GM18909 (cell line): ENCODE results near the gene TMEM44.
"Not testable (repeated sequence)": the region's sequence is repeated elsewhere in the genome, so short reads cannot be mapped to it uniquely, and the experiment has no call there.

Experiments used
- ATAC-seq: cut with Tn5 transposase; IDR thresholded peaks from one replicate; pipeline ENCODE4 v1.9.1; 2021; ENCODE audit warnings: mild to moderate bottlenecking; ENCODE audit not compliant: unreplicated experiment, poor library complexity

TMEM44 gene

GRCh38 chr3:194617143-194617671, 16.0 kb downstream of the TMEM44 start:
- no peak for ATAC-seq

DNA sequence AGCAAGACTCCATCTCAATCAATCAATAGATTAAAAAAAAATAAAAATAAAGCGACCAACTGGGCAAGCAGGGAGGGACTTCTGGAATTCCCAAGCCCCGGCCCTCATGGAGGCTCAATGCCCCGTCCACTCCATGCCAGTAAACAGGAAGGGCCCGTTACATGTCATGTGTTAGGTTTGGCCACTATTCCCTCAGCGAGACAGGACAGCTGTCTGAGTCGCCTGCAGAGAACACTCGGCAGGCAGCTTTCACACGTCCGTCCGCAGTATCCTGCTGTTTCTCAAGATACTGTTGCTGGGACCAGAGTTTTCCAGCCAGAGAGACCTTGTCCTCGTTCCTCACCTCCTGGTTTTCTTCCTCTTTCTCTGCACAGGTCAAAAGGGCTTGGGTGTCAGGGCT, 18.0 kb downstream of the TMEM44 start:
- no peak for ATAC-seq

GRCh38 chr3:194612221-194612620, 21.0 kb downstream of the TMEM44 start:
- ATAC-seq, result no peak

GRCh38 chr3:194610689-194611088, 22.5 kb downstream of the TMEM44 start:
- no peak for ATAC-seq

- ATAC-seq, result no peak
Observed at GRCh38 chr3:194609601-194610000, 23.6 kb downstream of the TMEM44 start.

- ATAC-seq, result no peak
Observed at GRCh38 chr3:194608981-194609380, 24.2 kb downstream of the TMEM44 start.

- no peak for ATAC-seq
Observed at GRCh38 chr3:194607592-194608389, 25.4 kb downstream of the TMEM44 start.

DNA sequence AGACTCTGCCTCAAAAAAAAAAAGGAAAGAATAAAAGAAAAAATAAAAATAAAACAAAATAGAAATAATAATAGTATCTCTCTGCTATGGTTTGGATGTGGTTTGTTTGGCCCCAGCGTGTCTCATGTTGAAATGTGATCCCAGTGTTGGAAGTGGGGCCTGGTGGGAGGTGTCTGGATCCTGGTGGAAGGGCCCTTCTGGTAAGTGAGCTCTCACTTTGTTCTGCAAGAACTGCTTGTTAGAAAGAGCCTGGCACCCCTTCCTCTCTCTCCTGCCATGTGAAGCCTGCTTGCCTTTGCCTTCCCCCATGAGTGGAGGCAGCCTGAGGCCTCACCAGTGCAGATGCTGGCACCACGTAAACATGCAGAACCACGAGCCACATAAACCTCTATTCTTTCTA, 26.3 kb downstream of the TMEM44 start:
- no peak for ATAC-seq

DNA sequence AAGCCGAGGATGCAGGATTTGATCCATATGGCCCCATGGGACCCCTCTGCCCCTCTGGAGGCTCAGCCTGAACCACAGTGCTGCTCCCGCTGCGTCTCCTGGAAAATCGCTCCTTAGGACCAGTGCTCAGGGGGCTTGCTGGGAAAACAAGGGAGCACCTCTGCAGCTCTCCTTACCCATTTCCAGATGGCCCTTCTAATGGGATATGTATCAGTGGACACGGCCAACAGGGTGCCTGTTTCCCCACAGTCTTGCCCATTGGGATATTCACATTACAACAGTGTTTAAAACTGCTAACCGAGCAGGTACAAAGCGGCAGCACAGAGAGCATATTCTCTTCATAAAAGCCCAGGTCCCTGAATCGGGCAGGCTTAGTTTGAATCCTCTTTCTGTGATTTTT, 27.1 kb downstream of the TMEM44 start:
- no peak for ATAC-seq

GRCh38 chr3:194605314-194605713, 27.9 kb downstream of the TMEM44 start:
- not testable (repeated sequence) for ATAC-seq

DNA sequence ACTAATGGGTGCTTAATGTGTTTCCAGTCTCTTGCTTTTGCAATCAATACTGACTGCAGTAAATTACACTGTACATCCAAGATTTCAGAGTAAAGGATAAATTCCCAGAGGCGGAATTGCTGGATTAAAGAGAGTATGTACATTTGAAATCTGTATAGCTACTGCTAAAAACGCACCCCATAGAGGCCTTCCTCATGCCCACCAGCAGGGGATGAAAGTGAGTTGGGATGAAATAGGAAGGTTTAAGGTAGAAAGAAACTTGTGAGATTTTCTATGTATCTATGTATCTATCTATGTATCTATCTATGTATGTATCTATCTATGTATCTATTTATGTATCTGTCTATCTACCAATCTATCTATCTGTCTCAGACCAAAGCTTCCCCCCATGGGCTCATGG, 28.4 kb downstream of the TMEM44 start:
- ATAC-seq, result no peak

- ATAC-seq, result no peak
Observed at GRCh38 chr3:194604126-194604525, 29.1 kb downstream of the TMEM44 start.

GRCh38 chr3:194602669-194603171, 30.5 kb downstream of the TMEM44 start:
- ATAC-seq, result no peak

DNA sequence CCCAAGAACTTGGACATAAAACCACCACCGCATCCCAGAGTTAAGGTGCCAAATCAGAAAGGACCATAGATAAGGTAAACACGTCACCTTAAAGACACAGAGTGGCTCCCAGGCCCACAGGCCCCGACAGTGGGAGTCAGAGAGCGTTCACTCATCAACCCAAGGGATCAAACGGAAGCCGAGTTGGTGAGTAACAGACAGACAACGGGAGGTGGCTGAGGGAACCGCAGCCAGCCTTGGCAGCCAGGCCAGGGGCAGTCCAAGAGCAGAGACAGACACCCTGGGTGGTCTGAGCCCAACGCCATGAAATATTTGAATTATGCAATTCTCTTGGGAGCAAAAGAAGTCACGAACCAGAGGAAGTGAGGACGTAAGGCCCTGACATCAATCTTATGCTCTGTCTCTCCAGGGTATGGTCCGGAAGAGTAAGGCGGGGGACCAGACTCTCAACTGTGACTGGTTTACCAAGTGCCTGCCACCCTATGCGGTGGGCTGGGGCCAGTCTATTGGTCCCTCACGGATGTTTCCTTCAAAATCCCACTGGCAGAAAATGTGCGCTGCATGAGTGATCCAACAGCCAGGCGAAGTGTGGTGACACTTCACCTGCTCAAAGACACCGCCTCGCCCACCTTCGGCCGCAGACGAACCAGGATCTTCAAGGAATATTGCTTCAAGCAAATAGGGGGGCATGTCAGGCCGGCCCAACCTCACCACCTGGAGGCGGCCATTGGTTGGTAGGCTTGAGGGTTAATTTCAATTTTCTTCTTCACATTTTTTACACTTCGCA, 34.3 kb downstream of the TMEM44 start:
- no peak for ATAC-seq

DNA sequence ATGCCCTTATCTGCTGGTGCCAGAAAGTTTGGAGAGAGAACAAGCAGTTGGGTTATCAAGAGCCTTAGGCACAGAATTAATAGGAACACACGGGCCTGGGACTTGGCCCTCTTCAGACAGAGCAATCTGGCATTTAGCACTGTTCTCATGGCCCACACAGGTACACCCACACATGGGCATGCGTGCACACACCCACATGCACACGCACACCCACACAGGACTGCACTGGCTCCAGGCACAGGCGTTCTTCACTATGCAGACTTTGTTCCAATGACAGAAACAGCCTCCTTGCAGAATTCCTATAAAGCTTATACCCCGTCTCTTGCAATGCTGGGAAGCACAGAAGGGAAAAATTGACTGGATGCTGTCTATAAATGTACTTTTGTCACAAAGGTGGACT, 36.3 kb downstream of the TMEM44 start:
- no peak for ATAC-seq

DNA sequence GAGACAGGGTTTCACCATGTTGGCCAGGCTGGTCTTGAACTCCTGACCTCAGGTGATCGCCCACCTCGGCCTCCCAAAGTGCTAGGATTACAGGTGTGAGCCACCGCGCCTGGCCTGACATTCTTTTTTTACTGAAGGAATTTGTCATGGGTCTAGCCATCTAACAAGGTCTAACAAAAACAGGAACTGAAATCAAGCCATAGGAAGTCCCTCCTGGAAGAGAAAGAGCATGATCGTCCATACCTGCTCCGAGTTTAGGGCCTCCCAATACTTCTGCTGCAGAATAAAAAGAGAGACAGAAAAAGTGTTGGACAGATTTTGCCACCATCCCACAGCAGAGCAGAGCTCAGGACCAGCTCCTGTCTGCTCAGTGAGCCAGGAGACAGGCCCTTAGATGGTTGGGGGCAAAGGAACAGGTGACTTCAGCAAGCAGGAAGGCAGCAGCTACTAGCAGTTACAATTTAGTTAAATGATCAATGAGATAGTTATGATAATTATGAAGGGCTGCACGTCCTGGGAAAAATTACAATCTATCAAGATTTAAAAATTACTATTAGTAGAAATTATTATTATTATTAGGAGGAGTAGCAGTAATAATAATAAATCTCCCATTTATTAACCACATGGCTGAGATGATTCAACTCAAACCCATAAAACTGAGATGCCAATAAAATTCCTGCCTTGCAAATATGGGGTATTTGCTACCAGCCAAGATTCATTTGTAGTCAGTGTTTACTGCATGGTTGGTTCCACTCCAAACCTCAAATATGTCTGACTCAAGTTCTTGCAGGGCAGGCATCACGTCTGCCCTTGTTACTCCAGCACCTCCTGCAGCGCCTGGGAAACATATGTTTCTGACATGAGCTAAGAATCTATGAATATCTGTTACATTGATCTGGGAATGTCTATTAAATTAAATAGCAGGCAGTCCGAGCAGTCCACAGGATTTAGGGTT, 40.1 kb downstream of the TMEM44 start:
- no peak for ATAC-seq

- ATAC-seq, result no peak
Observed at GRCh38 chr3:194588741-194589140, 44.5 kb downstream of the TMEM44 start.

GRCh38 chr3:194588236-194588635, 45.0 kb downstream of the TMEM44 start:
- no peak for ATAC-seq

GRCh38 chr3:194587438-194587931, 45.7 kb downstream of the TMEM44 start:
- ATAC-seq, result no peak

DNA sequence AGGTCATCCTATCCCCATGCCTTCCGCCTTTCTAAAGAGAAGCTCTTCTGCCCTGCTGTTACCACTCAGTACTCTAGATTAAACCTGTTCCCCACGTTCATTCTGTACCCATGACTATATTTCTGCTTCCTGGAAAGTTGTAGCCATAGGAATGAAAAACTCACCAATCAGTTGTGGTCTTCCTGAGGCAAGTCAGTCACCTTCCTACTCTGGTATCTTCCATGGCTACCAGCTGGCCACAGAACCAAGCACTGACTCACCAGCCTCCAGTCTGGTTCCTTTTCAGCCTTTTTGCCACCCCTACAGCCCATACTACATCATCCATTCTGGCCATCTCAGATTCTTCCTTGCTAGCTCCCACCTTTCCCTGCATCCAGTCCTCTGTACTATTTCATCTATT, 46.4 kb downstream of the TMEM44 start:
- ATAC-seq, result no peak
